Measurements from ENCODE around the gene HDAC9.

Gene HDAC9

DNA sequence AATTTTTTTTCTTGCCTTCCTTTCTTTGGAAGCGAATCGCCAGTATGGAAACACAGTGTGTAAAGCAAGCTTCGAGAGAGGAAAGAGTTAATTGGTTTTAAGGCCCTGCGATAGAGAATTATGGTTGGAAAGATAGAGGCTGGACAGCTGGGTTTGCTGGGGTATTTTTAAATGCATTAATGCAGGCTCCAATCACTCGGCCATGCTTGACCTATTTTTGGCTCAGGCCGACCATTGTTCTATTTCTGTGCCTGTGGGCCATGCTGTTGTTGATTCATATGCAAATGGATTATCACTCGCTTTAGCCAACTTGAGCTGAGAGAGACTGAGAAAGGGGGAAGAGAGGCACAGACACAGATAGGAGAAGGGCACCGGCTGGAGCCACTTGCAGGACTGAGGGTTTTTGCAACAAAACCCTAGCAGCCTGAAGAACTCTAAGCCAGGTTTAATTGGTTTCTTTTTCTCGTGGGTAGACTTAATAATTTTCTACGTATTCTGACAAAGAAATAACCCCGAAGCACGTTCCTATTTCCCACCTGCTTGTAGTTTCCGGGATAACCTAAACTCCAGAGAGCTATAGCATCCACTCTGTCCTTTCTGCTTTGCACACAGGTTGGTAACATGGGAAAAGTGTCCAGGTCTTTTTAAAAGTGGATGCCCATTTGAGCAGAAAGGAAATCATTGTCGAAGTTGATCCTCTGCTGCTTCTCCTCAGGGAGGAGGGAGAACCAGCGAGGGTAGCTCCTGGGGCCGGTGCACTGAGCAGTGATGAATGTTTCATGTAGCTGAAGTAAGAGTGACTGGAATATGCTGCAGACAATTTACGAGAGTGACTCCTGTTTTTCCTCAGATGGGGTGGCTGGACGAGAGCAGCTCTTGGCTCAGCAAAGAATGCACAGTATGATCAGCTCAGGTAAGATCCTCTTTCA is at the start of gene HDAC9:
TSS of gene HDAC9 (plus strand) at position 338 of the 929 bp plus-strand sequence. CDS start at position 892, 554 bp downstream.
- no peak for DNase-seq (ENCODE audit: low read depth)

DNA sequence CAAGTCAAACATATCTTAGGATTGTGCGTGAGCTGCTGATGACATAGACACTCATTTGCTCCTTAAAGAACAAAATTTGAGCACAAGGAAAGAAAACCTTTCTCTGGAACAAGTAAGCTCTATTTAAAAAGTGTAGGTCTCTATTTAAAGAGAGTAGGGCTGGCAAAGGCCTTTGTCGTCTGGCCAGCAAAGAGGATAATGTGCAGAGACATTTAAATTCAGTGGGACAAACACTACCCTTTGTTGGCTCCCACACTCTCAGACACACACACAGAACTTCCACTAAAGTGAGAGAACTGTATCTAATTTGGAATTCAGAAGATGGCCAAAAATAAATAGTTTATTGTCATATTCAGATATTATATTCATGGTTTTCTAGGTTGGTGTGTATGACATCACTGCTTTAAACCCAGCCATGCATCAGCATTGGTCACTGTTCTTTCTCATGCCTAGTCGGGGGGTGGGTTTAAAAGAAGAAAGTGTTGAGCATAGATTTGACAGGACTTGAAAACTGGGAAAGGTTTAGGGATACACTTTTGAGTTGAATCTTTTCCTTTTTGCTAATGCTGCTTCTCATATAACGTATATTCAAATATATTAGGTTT is 49.5 kb upstream of the HDAC9 start:
- DNase-seq (ENCODE audit: low read depth), result no peak

GRCh38 chr7:18450019-18450418 is 45.5 kb upstream of the HDAC9 start:
- DNase-seq (ENCODE audit: low read depth), result no peak

DNA sequence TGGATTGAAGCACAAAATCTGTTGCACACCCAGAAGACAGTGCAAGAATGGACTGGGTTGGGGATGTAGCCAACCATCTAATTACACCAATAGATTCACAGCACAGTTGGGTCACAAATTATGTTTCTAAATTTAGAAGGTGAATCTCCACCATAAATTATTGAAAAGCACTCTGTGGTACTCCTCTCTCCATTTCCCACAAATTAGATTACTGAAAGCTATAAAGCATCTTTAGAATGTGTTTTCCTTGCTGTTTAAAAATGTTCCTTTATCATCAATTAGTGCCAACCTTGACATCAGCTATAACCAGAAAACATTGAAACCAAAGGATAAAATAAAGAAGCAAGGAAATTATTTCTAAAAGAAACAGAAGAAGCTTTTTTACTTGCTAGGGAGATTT is 39.9 kb upstream of the HDAC9 start:
- DNase-seq (ENCODE audit: low read depth), result no peak

DNA sequence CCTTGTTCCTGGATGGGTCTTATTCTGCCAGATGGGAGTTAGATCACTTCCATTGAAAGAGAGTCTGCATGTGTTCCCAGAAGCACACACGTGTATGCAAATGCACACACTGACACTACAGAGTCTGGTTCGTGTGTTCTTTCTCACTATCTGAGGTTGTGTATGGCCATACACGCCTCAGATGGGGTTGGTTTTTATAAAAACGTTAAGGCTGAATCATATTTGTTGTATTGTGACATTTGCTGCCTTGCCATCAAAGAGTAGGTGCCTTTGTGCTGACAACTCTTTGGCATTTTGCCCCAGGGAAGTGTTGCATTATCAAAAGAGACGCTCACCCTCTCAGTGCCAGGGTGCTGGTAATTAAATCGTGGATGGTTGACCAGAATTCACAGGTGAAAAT is 37.7 kb upstream of the HDAC9 start:
- DNase-seq (ENCODE audit: low read depth), result no peak

DNA sequence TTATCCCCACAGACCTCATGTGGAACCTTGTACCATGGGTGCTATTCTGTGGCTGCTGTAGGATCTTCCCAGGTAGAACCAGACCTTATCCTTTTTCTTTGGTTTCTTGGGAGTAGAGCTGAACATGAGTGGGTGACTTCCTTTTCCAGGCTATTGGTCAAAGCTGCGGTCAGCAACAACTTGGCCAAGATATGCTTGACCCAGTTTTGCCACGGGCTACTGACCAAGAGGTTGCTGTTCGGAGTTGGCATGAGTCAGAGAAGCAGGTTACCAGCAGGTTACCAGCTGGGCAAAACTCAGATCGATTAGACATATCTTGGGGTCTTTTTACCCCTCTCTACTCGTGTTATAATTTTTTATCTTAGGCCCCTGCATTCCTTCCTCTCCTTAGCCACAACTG is 36.7 kb upstream of the HDAC9 start:
- DNase-seq (ENCODE audit: low read depth), result no peak

- no peak for DNase-seq (ENCODE audit: low read depth)
These were observed 35.9 kb upstream of the HDAC9 start for GRCh38 chr7:18459484-18460245.

DNA sequence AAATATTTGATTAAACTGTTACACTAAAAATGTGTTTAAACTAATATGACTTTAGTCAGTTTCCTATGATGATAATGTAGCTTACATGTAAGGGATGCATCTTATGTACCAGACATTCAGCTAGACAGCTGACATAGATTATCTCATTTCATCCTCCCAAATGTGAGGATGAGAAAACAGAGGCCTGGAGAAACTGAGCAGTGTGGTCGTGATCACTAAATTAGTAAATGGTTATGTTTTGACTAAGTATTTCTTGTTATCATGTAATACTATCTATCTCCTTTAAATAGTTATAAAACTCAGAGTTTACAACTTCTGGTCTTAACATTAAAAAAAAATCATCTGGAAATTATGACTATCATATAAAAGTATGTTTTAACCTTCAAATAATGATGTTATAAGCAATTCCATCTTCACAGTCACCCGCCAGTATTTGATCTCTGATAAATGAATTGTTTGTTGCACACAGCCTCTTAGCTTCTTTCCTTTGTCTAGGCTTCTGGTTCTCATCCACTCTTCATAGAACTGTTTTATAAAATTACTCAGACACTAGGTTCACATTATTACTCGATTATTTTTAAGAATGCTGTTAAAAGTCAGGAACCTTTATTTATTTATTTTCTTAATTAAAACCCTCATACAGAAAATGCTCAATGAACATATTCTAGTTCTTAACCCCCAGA is 33.6 kb upstream of the HDAC9 start:
- DNase-seq (ENCODE audit: low read depth), result no peak

- no peak for DNase-seq (ENCODE audit: low read depth)
These were observed 30.7 kb upstream of the HDAC9 start for GRCh38 chr7:18464830-18465229.

DNA sequence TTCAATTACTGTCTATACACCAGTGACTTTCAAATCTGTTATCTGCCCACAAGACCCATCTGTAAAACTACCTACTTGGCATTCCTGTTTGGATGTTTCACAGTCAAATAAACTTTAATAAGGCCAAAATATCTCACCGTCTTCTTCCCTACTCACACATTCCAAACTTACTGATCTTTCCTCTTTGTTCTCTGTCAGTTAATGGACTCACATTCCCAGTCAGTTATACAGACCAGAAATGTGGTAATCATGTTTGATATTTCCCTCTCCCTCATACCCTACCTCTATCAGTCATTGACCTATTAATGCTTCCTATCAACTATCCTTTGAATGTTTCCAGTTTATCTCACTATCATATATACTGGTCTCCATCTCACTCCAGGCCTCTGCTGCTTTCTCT is 28.5 kb upstream of the HDAC9 start:
- DNase-seq (ENCODE audit: low read depth), result no peak

DNA sequence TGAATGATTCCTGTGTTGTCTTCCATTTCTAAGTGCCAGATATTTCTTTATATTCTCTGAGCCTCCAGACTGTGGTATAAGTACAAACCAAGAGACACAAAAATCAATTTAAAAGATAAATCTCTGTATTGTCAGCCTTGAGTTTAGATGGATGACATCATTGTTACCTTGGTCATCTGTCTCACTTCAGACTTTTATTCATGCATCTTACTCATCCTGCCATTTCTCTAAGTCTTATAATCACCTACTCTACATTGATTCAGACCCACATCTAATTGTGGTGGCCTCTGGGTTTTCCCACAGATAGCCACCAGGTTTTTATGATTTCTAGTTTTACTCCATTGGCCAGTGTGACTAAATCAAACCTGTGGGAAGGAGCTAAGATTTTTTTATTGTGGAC is 26.8 kb upstream of the HDAC9 start:
- DNase-seq (ENCODE audit: low read depth), result no peak

- DNase-seq (ENCODE audit: low read depth), result no peak
These were observed 26.2 kb upstream of the HDAC9 start for GRCh38 chr7:18469316-18469715.

GRCh38 chr7:18471476-18472160 is 23.9 kb upstream of the HDAC9 start:
- no peak for DNase-seq (ENCODE audit: low read depth)

DNA sequence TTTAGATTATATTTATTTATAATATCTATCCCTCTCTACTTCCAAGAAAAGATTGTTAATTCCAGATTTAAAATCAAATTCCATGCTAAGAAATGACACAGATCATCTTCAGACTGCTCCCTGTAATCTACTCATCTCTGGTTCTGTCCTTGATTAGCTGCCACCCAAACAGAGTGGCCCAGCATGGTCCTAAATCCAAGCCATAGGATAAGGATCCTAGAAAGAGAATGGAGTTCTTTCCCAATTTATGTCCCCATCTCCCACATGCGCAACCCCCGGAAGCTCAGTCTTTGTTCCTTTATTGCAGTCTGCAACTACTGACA is 23.4 kb upstream of the HDAC9 start:
- no peak for DNase-seq (ENCODE audit: low read depth)

DNA sequence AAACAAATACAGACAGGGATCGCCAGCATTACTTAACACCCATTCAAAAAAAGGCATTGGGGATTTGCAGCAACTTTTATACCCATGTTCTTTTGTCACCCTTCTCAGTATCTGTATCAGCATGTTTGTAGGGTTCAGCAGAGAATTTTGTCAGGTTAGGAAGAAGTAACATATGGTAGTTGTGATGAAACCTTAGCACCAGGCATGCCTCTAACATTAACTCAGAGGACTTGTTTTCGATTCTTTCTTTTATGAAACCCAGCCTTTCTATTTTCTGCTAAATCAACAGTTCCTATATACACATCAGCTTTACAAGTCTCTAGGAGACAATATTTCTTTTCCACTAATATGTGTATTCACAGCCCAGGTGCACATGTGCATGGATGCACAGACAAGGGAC is 22.4 kb upstream of the HDAC9 start:
- DNase-seq (ENCODE audit: low read depth), result no peak

DNA sequence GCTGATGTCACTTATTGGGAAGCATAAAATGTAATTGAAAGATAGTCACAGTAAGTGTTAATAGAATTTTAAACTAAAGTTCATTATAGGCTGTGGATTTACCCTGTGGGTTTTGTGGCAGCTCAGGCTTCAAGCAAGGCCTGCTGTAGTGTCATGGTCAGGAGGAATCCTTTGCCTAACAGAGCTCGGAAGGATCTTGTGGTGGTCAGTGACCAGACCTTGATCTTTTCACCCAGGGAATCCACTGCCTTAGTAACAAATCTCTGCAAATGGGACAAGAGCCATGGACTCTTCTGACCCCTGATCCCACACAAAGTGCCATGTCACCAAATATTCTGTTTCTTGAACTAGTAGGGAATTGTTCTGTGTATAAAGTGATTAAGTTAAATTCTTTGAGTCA is 20.6 kb upstream of the HDAC9 start:
- no peak for DNase-seq (ENCODE audit: low read depth)

- DNase-seq (ENCODE audit: low read depth), result no peak
These were observed 20.1 kb upstream of the HDAC9 start for GRCh38 chr7:18475488-18475887.

GRCh38 chr7:18481776-18482175 is 13.8 kb upstream of the HDAC9 start:
- DNase-seq (ENCODE audit: low read depth), result no peak

GRCh38 chr7:18488049-18488448 is 7.5 kb upstream of the HDAC9 start:
- no peak for DNase-seq (ENCODE audit: low read depth)

DNA sequence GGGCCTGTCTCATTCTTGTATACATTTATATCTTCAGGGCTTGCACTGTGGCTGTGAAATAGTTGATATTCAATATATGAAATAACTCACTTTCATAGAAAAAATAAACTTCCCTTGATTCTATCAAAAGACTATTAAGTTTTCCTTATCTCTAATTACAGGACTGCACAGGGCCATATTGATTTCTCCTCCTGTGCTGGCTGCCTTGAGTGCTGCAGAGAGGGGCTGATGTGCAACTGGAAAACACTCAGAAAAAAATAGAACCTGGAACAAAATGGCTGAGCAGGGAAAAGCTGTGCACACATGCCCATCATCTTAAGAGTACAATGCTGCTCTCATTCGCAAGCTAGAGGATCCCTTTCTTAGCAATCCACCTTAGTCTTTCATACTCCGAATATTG is 5.9 kb upstream of the HDAC9 start:
- DNase-seq (ENCODE audit: low read depth), result no peak

DNA sequence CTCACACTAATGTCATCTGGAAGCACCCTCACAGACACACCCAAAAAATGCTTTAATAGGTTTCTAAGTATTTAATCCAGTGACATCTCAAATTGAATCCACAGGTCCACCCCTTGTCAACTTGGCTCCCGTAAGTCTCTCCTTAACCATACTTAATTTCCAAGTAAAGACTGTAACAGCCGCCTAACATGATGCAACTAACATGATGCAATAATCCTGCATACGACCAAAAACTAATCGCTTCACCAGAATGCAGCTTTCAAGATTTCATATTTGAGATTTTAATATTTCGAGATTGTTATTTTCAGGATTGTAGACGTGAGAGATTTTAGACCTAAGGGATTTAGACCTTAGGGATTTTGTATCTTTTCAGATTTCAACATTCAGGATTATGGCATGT is 3.7 kb upstream of the HDAC9 start:
- no peak for DNase-seq (ENCODE audit: low read depth)

DNA sequence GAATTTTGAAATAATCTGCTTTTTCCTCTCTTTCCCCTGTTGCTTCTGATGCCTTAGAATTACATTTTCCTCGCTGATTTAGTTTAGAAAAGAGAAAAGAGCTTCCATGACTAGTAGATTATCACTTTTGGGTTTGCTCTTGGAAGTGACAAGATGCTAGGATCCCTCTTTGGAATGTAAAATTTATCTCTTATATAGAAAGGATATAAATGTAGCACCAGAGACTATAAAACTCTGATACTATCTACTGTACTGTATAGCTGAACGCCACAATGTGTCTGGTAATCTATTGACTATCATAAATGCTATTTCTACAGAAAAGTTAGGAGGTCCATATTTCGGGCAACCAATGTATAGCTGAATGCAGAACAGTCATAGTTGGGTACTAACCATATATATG is 1.1 kb upstream of the HDAC9 start:
- no peak for DNase-seq (ENCODE audit: low read depth)

Measured in activated T-helper 9 cell treated with anti-CD3 and anti-CD28 coated beads, Interleukin-2, amount 50 U/mL, for 16 hours (primary cell).